ENCODE results near the gene ICA1. TPM values are rescaled to one million over a fixed set of nuclear protein-coding genes. Genes with fewer than 3 reads are reported as not detected.

The ICA1 gene
- total and polyA plus RNA-seq, 2 donors (not counting 3 experiments of a cell fraction or from before 2014, with no cell fraction given): 19.0 to 47.1 TPM

DNA sequence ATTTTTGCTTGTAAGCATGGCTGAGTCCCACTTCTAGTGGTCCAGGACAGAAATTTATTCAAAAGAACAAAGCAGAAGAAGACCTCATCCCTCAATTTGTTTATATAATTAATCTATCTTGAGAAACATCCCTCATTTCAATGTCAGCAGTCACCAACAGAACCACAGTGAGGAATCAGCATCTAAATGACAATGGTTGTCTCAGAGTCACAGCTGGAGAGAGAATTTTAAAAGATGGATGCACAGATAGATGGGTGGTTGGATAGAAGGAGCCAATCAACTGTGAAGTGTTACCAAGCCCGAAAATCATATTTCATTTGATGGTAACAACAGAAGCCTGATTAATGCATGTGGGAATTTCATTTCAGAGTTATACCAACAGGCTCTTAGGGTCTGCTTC is 55.0 kb downstream of the ICA1 start:
- dilution Hi-C loops (cut with MboI; ENCODE audit: extremely low pct_ligation_motif_present, low sequenced_read_pairs): no loop called here
- ChIA-PET CTCF (interaction anchor here (3.7 kb wide), 1 partner anchor 17 kb away, joined by 15 read pairs; no protein-coding TSS in a partner anchor), POLR2A (no interaction called here)
- no peak overlapping the region for H3K4me2 ChIP-seq (ENCODE audit: insufficient read depth, low read length)
- no peaks in the 10 kb centered on the region for H3K9me3 ChIP-seq (replicated peaks; ENCODE audit: control insufficient read depth, insufficient read depth, low read length)
- no peaks in the 10 kb centered on the region for H3K36me3 ChIP-seq (ENCODE audit: control insufficient read depth in 2 of 2, extremely low read depth in 1 of 2, insufficient read depth in 2 of 2, low read length in 2 of 2)
- H3K79me2 ChIP-seq (ENCODE audit: control insufficient read depth, insufficient read depth, low read length): no peaks in the 10 kb centered on the region
- no TSS peak for BruUV-seq (replicated peaks)
- no peaks in the 10 kb centered on the region for H3K9me1 ChIP-seq (replicated peaks; ENCODE audit: control insufficient read depth, extremely low read depth, insufficient read depth, low read length)
- intact Hi-C loops (cut with micrococcal nuclease): no loop called here
- no peak overlapping the region for H3K4me3 ChIP-seq (replicated peaks in 1 of 3; ENCODE audit: insufficient read depth in 1 of 3, low read depth in 1 of 3, low read length in 3 of 3)
- no peak overlapping the region for H2AFZ ChIP-seq (ENCODE audit: low read depth, low read length)
- TF ChIP-seq, protein P1, sequence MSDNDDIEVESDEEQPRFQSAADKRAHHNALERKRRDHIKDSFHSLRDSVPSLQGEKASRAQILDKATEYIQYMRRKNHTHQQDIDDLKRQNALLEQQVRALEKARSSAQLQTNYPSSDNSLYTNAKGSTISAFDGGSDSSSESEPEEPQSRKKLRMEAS (IDR thresholded peaks at IDR 0.05; ENCODE audit: insufficient read depth, insufficient read length): no peak
- TF ChIP-seq FOS (IDR thresholded peaks at IDR 0.05; ENCODE audit: borderline replicate concordance, insufficient read depth, low read length) (no peak), POLR2AphosphoS5 (IDR thresholded peaks at IDR 0.05; ENCODE audit: insufficient read depth, low read depth, low read length) (no peak), POLR2A (IDR thresholded peaks at IDR 0.05; ENCODE audit: low read depth, low read length) (no peak), EZH2 (IDR thresholded peaks at IDR 0.05; ENCODE audit: borderline replicate concordance, low read depth, low read length, severe bottlenecking) (no peak), MYC (IDR thresholded peaks at IDR 0.05; ENCODE audit: low read depth, low read length) (no peak), JUN (IDR thresholded peaks at IDR 0.05; ENCODE audit: borderline replicate concordance, insufficient read depth, insufficient read length, low read depth) (no peak)
- TF ChIP-seq, protein P2, sequence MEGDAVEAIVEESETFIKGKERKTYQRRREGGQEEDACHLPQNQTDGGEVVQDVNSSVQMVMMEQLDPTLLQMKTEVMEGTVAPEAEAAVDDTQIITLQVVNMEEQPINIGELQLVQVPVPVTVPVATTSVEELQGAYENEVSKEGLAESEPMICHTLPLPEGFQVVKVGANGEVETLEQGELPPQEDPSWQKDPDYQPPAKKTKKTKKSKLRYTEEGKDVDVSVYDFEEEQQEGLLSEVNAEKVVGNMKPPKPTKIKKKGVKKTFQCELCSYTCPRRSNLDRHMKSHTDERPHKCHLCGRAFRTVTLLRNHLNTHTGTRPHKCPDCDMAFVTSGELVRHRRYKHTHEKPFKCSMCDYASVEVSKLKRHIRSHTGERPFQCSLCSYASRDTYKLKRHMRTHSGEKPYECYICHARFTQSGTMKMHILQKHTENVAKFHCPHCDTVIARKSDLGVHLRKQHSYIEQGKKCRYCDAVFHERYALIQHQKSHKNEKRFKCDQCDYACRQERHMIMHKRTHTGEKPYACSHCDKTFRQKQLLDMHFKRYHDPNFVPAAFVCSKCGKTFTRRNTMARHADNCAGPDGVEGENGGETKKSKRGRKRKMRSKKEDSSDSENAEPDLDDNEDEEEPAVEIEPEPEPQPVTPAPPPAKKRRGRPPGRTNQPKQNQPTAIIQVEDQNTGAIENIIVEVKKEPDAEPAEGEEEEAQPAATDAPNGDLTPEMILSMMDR (IDR thresholded peaks at IDR 0.05; ENCODE audit: extremely low read depth in 1 of 2, insufficient read depth in 1 of 2, low read depth in 1 of 2, low read length in 2 of 2): no peak
- FAIRE-seq (no peak), DNase-seq (ENCODE audit: low read depth, low spot score) (no peak)
- no peaks in the 10 kb centered on the region for H3K4me1 ChIP-seq (ENCODE audit: control insufficient read depth, extremely low read depth, insufficient read depth, low read length)
- H4K20me1 ChIP-seq (replicated peaks; ENCODE audit: control insufficient read depth, extremely low read depth, insufficient read depth, low read length): no peaks in the 10 kb centered on the region
- H3K9ac ChIP-seq (replicated peaks; ENCODE audit: extremely low read depth, insufficient read depth, low read length): no peak overlapping the region
- no peaks in the 10 kb centered on the region for H3K27me3 ChIP-seq (ENCODE audit: control insufficient read depth in 2 of 2, insufficient read depth in 2 of 2, low read length in 2 of 2)
- H3K27ac ChIP-seq (ENCODE audit: insufficient read depth, low read depth, low read length): no peak overlapping the region

All from endothelial cell of umbilical vein (primary cell).